ENCODE data around the gene GRM1.
"Not testable (repeated sequence)": the region's sequence is repeated elsewhere in the genome, so short reads cannot be mapped to it uniquely, and the experiment has no call there.

Gene GRM1

DNA sequence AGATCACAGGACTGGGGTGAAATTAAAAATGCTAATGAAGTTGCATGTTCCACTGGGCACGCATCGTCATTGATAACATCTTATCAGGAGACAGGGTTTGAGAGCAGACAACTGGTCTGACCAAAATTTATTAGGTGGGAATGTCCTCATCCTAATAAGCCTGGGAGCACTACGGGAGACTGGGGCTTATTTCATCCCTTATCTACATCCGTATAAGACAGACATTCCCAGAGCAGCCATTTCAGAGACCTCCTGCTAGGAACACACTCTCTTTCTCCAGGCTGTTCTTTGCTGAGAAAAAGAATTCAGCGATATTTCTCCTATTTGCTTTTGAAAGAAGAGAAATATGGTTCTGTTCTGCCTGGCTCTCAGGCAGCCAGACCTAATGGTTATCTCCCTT lies 214.8 kb downstream of the GRM1 start:
- not testable (repeated sequence) for H3K4me1 ChIP-seq (ENCODE audit: control insufficient read depth, insufficient read depth, low read length); H3K9ac ChIP-seq (ENCODE audit: low read length); DNase-seq (ENCODE audit: low read depth); H3K36me3 ChIP-seq (ENCODE audit: control insufficient read depth, insufficient read depth, low read length, severe bottlenecking); H3K27me3 ChIP-seq (replicated peaks; ENCODE audit: control insufficient read depth, insufficient read depth, low read length); H3K4me3 ChIP-seq (ENCODE audit: low read length)
- peaks cover 12% of the 10 kb centered on the region for H3K9me3 ChIP-seq (ENCODE audit: control insufficient read depth, low read length)

DNA sequence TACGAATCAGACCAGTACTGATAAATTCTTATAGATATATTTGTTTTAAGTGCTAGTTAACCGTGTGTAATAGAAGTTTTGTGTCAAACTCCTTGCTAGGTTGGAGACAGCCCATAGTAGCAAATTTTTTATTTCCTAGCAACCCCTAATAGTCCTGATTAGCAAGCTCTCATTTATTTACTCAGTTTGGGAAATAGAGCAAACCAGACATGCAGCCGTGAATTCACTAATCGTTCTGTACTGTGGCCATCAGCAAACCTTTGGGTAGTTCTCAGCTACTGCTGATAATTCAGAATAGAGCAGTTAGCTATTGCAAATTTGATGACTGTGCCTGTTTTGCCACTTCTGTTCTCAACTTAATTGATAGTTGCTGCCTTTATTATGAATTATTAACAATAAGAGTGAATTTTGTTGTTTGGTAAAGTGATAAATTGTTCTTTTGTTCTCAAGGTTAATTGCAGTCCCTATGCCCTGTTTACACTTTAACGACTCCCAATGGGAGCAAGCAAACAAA lies 215.8 kb downstream of the GRM1 start:
- no peaks in the 10 kb centered on the region for H3K4me1 ChIP-seq (ENCODE audit: control insufficient read depth, insufficient read depth, low read length)
- no peak for DNase-seq (ENCODE audit: low read depth)
- no peaks in the 10 kb centered on the region for H3K36me3 ChIP-seq (ENCODE audit: control insufficient read depth, insufficient read depth, low read length, severe bottlenecking)
- no peak overlapping the region for H3K4me3 ChIP-seq (ENCODE audit: low read length)
- peaks cover 12% of the 10 kb centered on the region for H3K9me3 ChIP-seq (ENCODE audit: control insufficient read depth, low read length)
- H3K27me3 ChIP-seq (replicated peaks; ENCODE audit: control insufficient read depth, insufficient read depth, low read length), result no peaks in the 10 kb centered on the region
- H3K9ac ChIP-seq (ENCODE audit: low read length), result no peak overlapping the region

GRCh38 chr6:146246028-146246427 lies 217.2 kb downstream of the GRM1 start:
- DNase-seq (ENCODE audit: low read depth), result no peak
- Histone ChIP-seq H3K4me1 (ENCODE audit: control insufficient read depth, insufficient read depth, low read length) (no peaks in the 10 kb centered on the region), H3K27me3 (replicated peaks; ENCODE audit: control insufficient read depth, insufficient read depth, low read length) (no peaks in the 10 kb centered on the region), H3K9me3 (ENCODE audit: control insufficient read depth, low read length) (peaks cover 12% of the 10 kb centered on the region), H3K4me3 (ENCODE audit: low read length) (no peak overlapping the region), H3K36me3 (ENCODE audit: control insufficient read depth, insufficient read depth, low read length, severe bottlenecking) (no peaks in the 10 kb centered on the region), H3K9ac (ENCODE audit: low read length) (no peak overlapping the region)

DNA sequence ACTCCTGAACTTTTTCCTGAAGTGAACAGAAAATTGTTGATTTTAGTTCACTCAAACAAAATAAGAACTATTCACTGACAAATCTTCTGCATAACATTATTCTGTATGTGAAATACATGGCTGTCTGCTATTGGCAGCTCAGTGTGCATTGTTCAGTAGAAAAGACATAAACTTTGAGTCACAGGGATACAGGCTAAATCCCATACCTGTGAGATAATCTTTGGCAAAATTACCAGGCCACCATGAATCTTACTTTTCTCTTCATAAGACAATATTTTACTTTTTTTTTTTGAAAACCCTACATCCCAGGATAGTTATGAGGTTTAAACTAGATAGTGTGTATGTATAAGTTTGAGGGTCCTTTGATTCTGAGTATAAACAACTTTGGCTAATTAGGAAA lies 224.8 kb downstream of the GRM1 start:
- Histone ChIP-seq H3K27me3 (replicated peaks; ENCODE audit: control insufficient read depth, insufficient read depth, low read length) (no peaks in the 10 kb centered on the region), H3K9me3 (ENCODE audit: control insufficient read depth, low read length) (no peaks in the 10 kb centered on the region), H3K4me3 (ENCODE audit: low read length) (no peak overlapping the region), H3K9ac (ENCODE audit: low read length) (no peak overlapping the region), H3K36me3 (ENCODE audit: control insufficient read depth, insufficient read depth, low read length, severe bottlenecking) (no peaks in the 10 kb centered on the region), H3K4me1 (ENCODE audit: control insufficient read depth, insufficient read depth, low read length) (no peaks in the 10 kb centered on the region)
- DNase-seq (ENCODE audit: low read depth), result no peak

GRCh38 chr6:146258206-146258605 lies 229.3 kb downstream of the GRM1 start:
- no peaks in the 10 kb centered on the region for H3K9me3 ChIP-seq (ENCODE audit: control insufficient read depth, low read length)
- H3K36me3 ChIP-seq (ENCODE audit: control insufficient read depth, insufficient read depth, low read length, severe bottlenecking), result no peaks in the 10 kb centered on the region
- DNase-seq (ENCODE audit: low read depth), result peak; percentile 36
- no peaks in the 10 kb centered on the region for H3K27me3 ChIP-seq (replicated peaks; ENCODE audit: control insufficient read depth, insufficient read depth, low read length)
- H3K4me3 ChIP-seq (ENCODE audit: low read length), result no peak overlapping the region
- H3K9ac ChIP-seq (ENCODE audit: low read length), result no peak overlapping the region
- no peaks in the 10 kb centered on the region for H3K4me1 ChIP-seq (ENCODE audit: control insufficient read depth, insufficient read depth, low read length)

GRCh38 chr6:146260886-146261285 lies 232.0 kb downstream of the GRM1 start:
- DNase-seq (ENCODE audit: low read depth), result no peak
- Histone ChIP-seq H3K36me3 (ENCODE audit: control insufficient read depth, insufficient read depth, low read length, severe bottlenecking) (no peaks in the 10 kb centered on the region), H3K27me3 (replicated peaks; ENCODE audit: control insufficient read depth, insufficient read depth, low read length) (no peaks in the 10 kb centered on the region), H3K4me3 (ENCODE audit: low read length) (no peak overlapping the region), H3K9me3 (ENCODE audit: control insufficient read depth, low read length) (no peaks in the 10 kb centered on the region), H3K4me1 (ENCODE audit: control insufficient read depth, insufficient read depth, low read length) (no peaks in the 10 kb centered on the region), H3K9ac (ENCODE audit: low read length) (no peak overlapping the region)

- Histone ChIP-seq H3K36me3 (ENCODE audit: control insufficient read depth, insufficient read depth, low read length, severe bottlenecking) (no peaks in the 10 kb centered on the region), H3K9me3 (ENCODE audit: control insufficient read depth, low read length) (no peaks in the 10 kb centered on the region), H3K27me3 (replicated peaks; ENCODE audit: control insufficient read depth, insufficient read depth, low read length) (no peaks in the 10 kb centered on the region), H3K4me1 (ENCODE audit: control insufficient read depth, insufficient read depth, low read length) (no peaks in the 10 kb centered on the region), H3K4me3 (ENCODE audit: low read length) (no peak overlapping the region), H3K9ac (ENCODE audit: low read length) (no peak overlapping the region)
- no peak for DNase-seq (ENCODE audit: low read depth)
Observed at GRCh38 chr6:146265056-146265455, 236.2 kb downstream of the GRM1 start.

- DNase-seq (ENCODE audit: low read depth), result no peak
- H3K27me3 ChIP-seq (replicated peaks; ENCODE audit: control insufficient read depth, insufficient read depth, low read length), result no peaks in the 10 kb centered on the region
- no peaks in the 10 kb centered on the region for H3K4me1 ChIP-seq (ENCODE audit: control insufficient read depth, insufficient read depth, low read length)
- no peak overlapping the region for H3K4me3 ChIP-seq (ENCODE audit: low read length)
- no peaks in the 10 kb centered on the region for H3K9me3 ChIP-seq (ENCODE audit: control insufficient read depth, low read length)
- H3K9ac ChIP-seq (ENCODE audit: low read length), result no peak overlapping the region
- no peaks in the 10 kb centered on the region for H3K36me3 ChIP-seq (ENCODE audit: control insufficient read depth, insufficient read depth, low read length, severe bottlenecking)
Observed at GRCh38 chr6:146267447-146267846, 238.6 kb downstream of the GRM1 start.

- no peaks in the 10 kb centered on the region for H3K36me3 ChIP-seq (ENCODE audit: control insufficient read depth, insufficient read depth, low read length, severe bottlenecking)
- no peaks in the 10 kb centered on the region for H3K4me1 ChIP-seq (ENCODE audit: control insufficient read depth, insufficient read depth, low read length)
- H3K9ac ChIP-seq (ENCODE audit: low read length), result no peak overlapping the region
- no peaks in the 10 kb centered on the region for H3K9me3 ChIP-seq (ENCODE audit: control insufficient read depth, low read length)
- DNase-seq (ENCODE audit: low read depth), result no peak
- H3K27me3 ChIP-seq (replicated peaks; ENCODE audit: control insufficient read depth, insufficient read depth, low read length), result no peaks in the 10 kb centered on the region
- no peak overlapping the region for H3K4me3 ChIP-seq (ENCODE audit: low read length)
Observed at GRCh38 chr6:146267946-146268345, 239.1 kb downstream of the GRM1 start.

DNA sequence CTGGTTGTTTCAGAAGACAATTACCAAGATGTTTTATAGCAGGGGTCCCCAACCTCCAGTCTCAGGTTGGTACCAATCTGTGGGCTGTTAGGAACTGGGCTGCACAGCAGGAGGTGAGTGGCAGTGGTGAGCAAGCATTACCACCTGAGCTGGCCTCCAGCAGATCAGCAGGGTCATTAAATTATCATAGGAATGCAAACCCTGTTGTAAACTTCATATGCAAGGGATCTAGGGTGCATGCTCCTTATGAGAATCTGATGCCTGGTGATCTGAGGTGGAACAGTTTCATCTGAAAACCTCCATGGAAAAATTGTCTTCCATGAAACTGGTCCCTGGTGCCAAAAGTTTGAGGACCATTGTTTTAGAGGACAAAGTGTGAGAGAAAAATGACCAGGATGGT lies 240.6 kb downstream of the GRM1 start:
- Histone ChIP-seq H3K4me3 (ENCODE audit: low read length) (no peak overlapping the region), H3K27me3 (replicated peaks; ENCODE audit: control insufficient read depth, insufficient read depth, low read length) (no peaks in the 10 kb centered on the region), H3K9ac (ENCODE audit: low read length) (no peak overlapping the region), H3K4me1 (ENCODE audit: control insufficient read depth, insufficient read depth, low read length) (no peaks in the 10 kb centered on the region), H3K9me3 (ENCODE audit: control insufficient read depth, low read length) (no peaks in the 10 kb centered on the region), H3K36me3 (ENCODE audit: control insufficient read depth, insufficient read depth, low read length, severe bottlenecking) (no peaks in the 10 kb centered on the region)
- DNase-seq (ENCODE audit: low read depth), result no peak

DNA sequence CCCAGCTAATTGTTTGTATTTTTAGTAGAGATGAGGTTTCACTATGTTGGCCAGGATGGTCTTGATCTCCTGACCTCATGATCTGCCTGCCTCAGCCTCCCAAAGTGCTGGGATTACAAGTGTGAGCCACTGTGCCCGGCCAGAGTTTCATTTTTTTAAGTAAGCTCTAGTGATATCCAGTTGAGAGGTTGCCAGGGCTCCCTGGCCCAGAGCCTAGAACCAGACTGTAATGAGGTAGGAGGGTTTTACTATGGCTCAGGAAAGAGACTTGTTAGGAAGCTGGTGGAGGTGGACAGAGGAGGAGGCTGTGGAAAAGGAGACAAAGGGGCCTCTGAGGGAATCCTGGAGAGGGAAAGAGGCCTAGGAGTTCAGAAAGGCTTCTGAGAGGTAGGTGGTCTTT lies 242.3 kb downstream of the GRM1 start:
- peak; percentile 45 for DNase-seq (ENCODE audit: low read depth)
- H3K9ac ChIP-seq (ENCODE audit: low read length); H3K4me1 ChIP-seq (ENCODE audit: control insufficient read depth, insufficient read depth, low read length); H3K27me3 ChIP-seq (replicated peaks; ENCODE audit: control insufficient read depth, insufficient read depth, low read length); H3K9me3 ChIP-seq (ENCODE audit: control insufficient read depth, low read length); H3K4me3 ChIP-seq (ENCODE audit: low read length); H3K36me3 ChIP-seq (ENCODE audit: control insufficient read depth, insufficient read depth, low read length, severe bottlenecking): not testable (repeated sequence)

- Histone ChIP-seq H3K4me1 (ENCODE audit: control insufficient read depth, insufficient read depth, low read length) (no peaks in the 10 kb centered on the region), H3K4me3 (ENCODE audit: low read length) (no peak overlapping the region), H3K9ac (ENCODE audit: low read length) (no peak overlapping the region), H3K27me3 (replicated peaks; ENCODE audit: control insufficient read depth, insufficient read depth, low read length) (no peaks in the 10 kb centered on the region), H3K36me3 (ENCODE audit: control insufficient read depth, insufficient read depth, low read length, severe bottlenecking) (no peaks in the 10 kb centered on the region), H3K9me3 (ENCODE audit: control insufficient read depth, low read length) (no peaks in the 10 kb centered on the region)
- DNase-seq (ENCODE audit: low read depth), result no peak
Observed at GRCh38 chr6:146273490-146273889, 244.6 kb downstream of the GRM1 start.
